Activated CD8-positive, alpha-beta memory T cell treated with anti-CD3 and anti-CD28 coated beads for 36 hours (primary cell): ENCODE results near the gene HTRA1. TPM values are rescaled to one million over a fixed set of nuclear protein-coding genes. Genes with fewer than 3 reads are reported as not detected.

Experiments used
- CTCF ChIA-PET: fragments of 350-600 bp; sonication (Branson Sonifier 250); formaldehyde crosslinking; loops from one replicate; lab custom pipeline; 2021; ENCODE audit warnings: antibody characterized with exemption; lab: Charles Lee
- POLR2A ChIA-PET: fragments of 350-600 bp; sonication (Branson Sonifier 250); formaldehyde crosslinking; loops from one replicate; lab custom pipeline; 2021; ENCODE audit warnings: antibody characterized with exemption; lab: Charles Lee
- total RNA-seq, 2 experiments: library from RNA; stranded (reverse); gene quantifications; one replicate each; pipeline ENCODE4 v1.2.3, GENCODE V29; 2021

The HTRA1 gene
- total RNA-seq, 2 experiments from 2014 or later: not detected

- CTCF ChIA-PET: no interaction called here
- POLR2A ChIA-PET: no interaction called here
These were observed 43.7 kb downstream of the HTRA1 start for GRCh38 chr10:122505011-122505410.

GRCh38 chr10:122505885-122506645 is 44.7 kb downstream of the HTRA1 start:
- ChIA-PET CTCF (no interaction called here), POLR2A (no interaction called here)

- POLR2A ChIA-PET: no interaction called here
- CTCF ChIA-PET: interaction anchor here (0.5 kb wide), 1 partner anchor 1891 kb away, joined by 3 read pairs; no protein-coding TSS in a partner anchor
These were observed 46.3 kb downstream of the HTRA1 start for GRCh38 chr10:122507616-122508015.

- POLR2A ChIA-PET: no interaction called here
- CTCF ChIA-PET: interaction anchor here (0.5 kb wide), 1 partner anchor 1890 kb away, joined by 3 read pairs; no protein-coding TSS in a partner anchor
These were observed 46.7 kb downstream of the HTRA1 start for GRCh38 chr10:122508021-122508420.

GRCh38 chr10:122509323-122509722 is 48.0 kb downstream of the HTRA1 start:
- ChIA-PET POLR2A (no interaction called here), CTCF (no interaction called here)

- POLR2A ChIA-PET: no interaction called here
- CTCF ChIA-PET: interaction anchor here (3.9 kb wide), 1 partner anchor 56 kb away, joined by 16 read pairs; no protein-coding TSS in a partner anchor
These were observed 49.0 kb downstream of the HTRA1 start for GRCh38 chr10:122510326-122510725.

GRCh38 chr10:122510736-122511135 is 49.4 kb downstream of the HTRA1 start:
- CTCF ChIA-PET: interaction anchor here (1.0 to 3.9 kb wide), 2 partner anchors 53 to 55 kb away, joined by 3 to 16 read pairs; no protein-coding TSS in a partner anchor
- POLR2A ChIA-PET: no interaction called here

GRCh38 chr10:122513053-122513452 is 51.7 kb downstream of the HTRA1 start:
- POLR2A ChIA-PET: no interaction called here

GRCh38 chr10:122514045-122514840 is 52.9 kb downstream of the HTRA1 start:
- POLR2A ChIA-PET: no interaction called here
- CTCF ChIA-PET: interaction anchor here (0.5 to 2.8 kb wide), 4 partner anchors 7 to 51 kb away, joined by 3 to 11 read pairs (median 3); no protein-coding TSS in a partner anchor

More at GRCh38 chr10:122513053-122513452, 51.7 kb downstream of the HTRA1 start:
- CTCF ChIA-PET: interaction anchor here (3.9 kb wide), 1 partner anchor 53 kb away, joined by 16 read pairs; no protein-coding TSS in a partner anchor

GRCh38 chr10:122515022-122515424 is 53.7 kb downstream of the HTRA1 start:
- CTCF ChIA-PET: interaction anchor here (1.1 to 2.8 kb wide), 3 partner anchors 10 to 50 kb away, joined by 3 to 11 read pairs (median 4); no protein-coding TSS in a partner anchor

GRCh38 chr10:122515588-122516231 is 54.4 kb downstream of the HTRA1 start:
- CTCF ChIA-PET: interaction anchor here (1.1 to 2.8 kb wide), 3 partner anchors 10 to 50 kb away, joined by 3 to 11 read pairs (median 4); no protein-coding TSS in a partner anchor

More at GRCh38 chr10:122515022-122515424, 53.7 kb downstream of the HTRA1 start:
- POLR2A ChIA-PET: no interaction called here

GRCh38 chr10:122516734-122517133 is 55.4 kb downstream of the HTRA1 start:
- ChIA-PET CTCF (interaction anchor here (0.6 kb wide), 1 partner anchor 49 kb away, joined by 3 read pairs; no protein-coding TSS in a partner anchor), POLR2A (no interaction called here)

More at GRCh38 chr10:122515588-122516231, 54.4 kb downstream of the HTRA1 start:
- POLR2A ChIA-PET: no interaction called here

GRCh38 chr10:122519144-122519543 is 57.8 kb downstream of the HTRA1 start:
- CTCF ChIA-PET: no interaction called here
- POLR2A ChIA-PET: no interaction called here

GRCh38 chr10:122519873-122520272 is 58.5 kb downstream of the HTRA1 start:
- ChIA-PET POLR2A (no interaction called here), CTCF (interaction anchor here (0.7 to 1.2 kb wide), 2 partner anchors 19 to 129 kb away, joined by 3 to 4 read pairs; no protein-coding TSS in a partner anchor)

- ChIA-PET POLR2A (no interaction called here), CTCF (interaction anchor here (0.6 to 1.4 kb wide), 4 partner anchors 7 to 31 kb away, joined by 3 to 4 read pairs (median 4); no protein-coding TSS in a partner anchor)
These were observed 59.7 kb downstream of the HTRA1 start for GRCh38 chr10:122521011-122521410.

- ChIA-PET POLR2A (no interaction called here), CTCF (interaction anchor here (0.6 to 2.1 kb wide), 4 partner anchors 10 to 1827 kb away, joined by 3 to 6 read pairs (median 4); no protein-coding TSS in a partner anchor)
These were observed 63.5 kb downstream of the HTRA1 start for GRCh38 chr10:122524811-122525210.

GRCh38 chr10:122525788-122526187 is 64.4 kb downstream of the HTRA1 start:
- ChIA-PET CTCF (interaction anchor here (1.0 to 2.1 kb wide), 3 partner anchors 11 to 27 kb away, joined by 3 to 4 read pairs (median 3); no protein-coding TSS in a partner anchor), POLR2A (no interaction called here)

GRCh38 chr10:122526892-122527291 is 65.5 kb downstream of the HTRA1 start:
- ChIA-PET POLR2A (no interaction called here), CTCF (no interaction called here)

- CTCF ChIA-PET: no interaction called here
- POLR2A ChIA-PET: no interaction called here
These were observed 68.8 kb downstream of the HTRA1 start for GRCh38 chr10:122530177-122530576.
